Osteoblast (primary cell): Measurements from ENCODE around the gene DBNDD2. TPM values are rescaled to one million over a fixed set of nuclear protein-coding genes. Genes with fewer than 3 reads are reported as not detected.

Experiments
- DNase-seq: peaks from one replicate; pipeline ENCODE4 v3.0.0; 2011; ENCODE audit warnings: low spot score, mixed read lengths; ENCODE audit not compliant: insufficient read length; ENCODE audit errors: missing footprints
- H2AFZ ChIP-seq: 2 replicates; pipeline ENCODE4 v1.6.0; 2011; ENCODE audit warnings: mild to moderate bottlenecking, low read length
- H3K27ac ChIP-seq: 2 replicates; pipeline ENCODE4 v1.5.1; 2011; ENCODE audit warnings: mild to moderate bottlenecking, low read depth, low read length, moderate library complexity
- H3K27me3 ChIP-seq: 2 replicates; pipeline ENCODE4 v1.6.0; 2012; ENCODE audit warnings: mild to moderate bottlenecking, control low read depth, inconsistent platforms, low read length, moderate library complexity; ENCODE audit not compliant: insufficient read depth
- H3K36me3 ChIP-seq: 2 replicates; pipeline ENCODE4 v1.5.1; 2011; ENCODE audit warnings: mild to moderate bottlenecking, low read length, control low read depth, moderate library complexity; ENCODE audit not compliant: insufficient read depth
- H3K4me1 ChIP-seq: 2 replicates; pipeline ENCODE4 v1.5.1; 2011; ENCODE audit warnings: mild to moderate bottlenecking, low read length, control low read depth, moderate library complexity; ENCODE audit not compliant: insufficient read depth
- H3K4me2 ChIP-seq: 2 replicates; pipeline ENCODE4 v1.6.0; 2011; ENCODE audit warnings: mild to moderate bottlenecking, low read length; ENCODE audit not compliant: insufficient read depth
- H3K4me3 ChIP-seq: fragments of 200-600 bp; sonication (generic); 3 replicates; pipeline ENCODE4 v1.5.1; 2012; ENCODE audit warnings: mild to moderate bottlenecking, low read length, inconsistent platforms; ENCODE audit not compliant: insufficient read depth
- H3K79me2 ChIP-seq: 2 replicates; pipeline ENCODE4 v1.6.0; 2012; ENCODE audit warnings: mild to moderate bottlenecking, low read length, control low read depth, inconsistent platforms; ENCODE audit not compliant: insufficient read depth
- H3K9me3 ChIP-seq: 2 replicates; pipeline ENCODE4 v1.5.1; 2011; ENCODE audit warnings: low read depth, low read length, control low read depth
- H4K20me1 ChIP-seq: 2 replicates; pipeline ENCODE4 v1.6.0; 2012; ENCODE audit warnings: mild to moderate bottlenecking, low read length, control low read depth; ENCODE audit not compliant: insufficient read depth
- CTCF ChIP-seq: IDR thresholded peaks from 2 replicates; pipeline ENCODE4 v1.5.1; 2011; ENCODE audit warnings: mild to moderate bottlenecking, low read depth, low read length, moderate library complexity; ENCODE audit errors: extremely low read depth
- total RNA-seq: library from RNA; depleted of rRNA; stranded (reverse); fragments of >200 nt; gene quantifications from 2 replicates; pipeline ENCODE4 v1.2.3, GENCODE V29; 2012

DBNDD2 gene
- total RNA-seq, 1 donor, result 8.7 TPM

- Histone ChIP-seq H4K20me1 (no peaks in the 10 kb centered on the region), H3K4me1 (no peaks in the 10 kb centered on the region), H3K27ac (no peak overlapping the region), H2AFZ (no peak overlapping the region), H3K27me3 (no peaks in the 10 kb centered on the region), H3K4me3 (no peak overlapping the region), H3K36me3 (no peaks in the 10 kb centered on the region), H3K79me2 (no peaks in the 10 kb centered on the region), H3K4me2 (no peak overlapping the region), H3K9me3 (no peaks in the 10 kb centered on the region)
- no peak for DNase-seq
- TF ChIP-seq CTCF, result no peak
Measured at GRCh38 chr20:45394221-45395113, 13.6 kb upstream of the DBNDD2 start.

- Histone ChIP-seq H3K27ac (no peak overlapping the region), H3K79me2 (no peaks in the 10 kb centered on the region), H3K27me3 (no peaks in the 10 kb centered on the region), H3K4me2 (no peak overlapping the region), H3K36me3 (no peaks in the 10 kb centered on the region), H3K4me1 (no peaks in the 10 kb centered on the region), H3K4me3 (no peak overlapping the region), H2AFZ (no peak overlapping the region), H3K9me3 (no peaks in the 10 kb centered on the region), H4K20me1 (no peaks in the 10 kb centered on the region)
- DNase-seq, result no peak
- TF ChIP-seq CTCF, result no peak
Measured at GRCh38 chr20:45395114-45395415, 13.0 kb upstream of the DBNDD2 start.

- no peak overlapping the region for H2AFZ ChIP-seq
- H3K4me3 ChIP-seq, result no peak overlapping the region
- H3K36me3 ChIP-seq, result no peaks in the 10 kb centered on the region
- H3K4me1 ChIP-seq, result no peaks in the 10 kb centered on the region
- no peak for TF ChIP-seq CTCF
- H3K79me2 ChIP-seq, result no peaks in the 10 kb centered on the region
- H4K20me1 ChIP-seq, result no peaks in the 10 kb centered on the region
- no peaks in the 10 kb centered on the region for H3K27me3 ChIP-seq
- DNase-seq, result no peak
- no peaks in the 10 kb centered on the region for H3K9me3 ChIP-seq
- no peak overlapping the region for H3K4me2 ChIP-seq
- no peak overlapping the region for H3K27ac ChIP-seq
Measured at GRCh38 chr20:45399018-45399417, 9.1 kb upstream of the DBNDD2 start.

GRCh38 chr20:45400346-45401031, 7.6 kb upstream of the DBNDD2 start:
- no peak for DNase-seq
- Histone ChIP-seq H3K9me3 (no peaks in the 10 kb centered on the region), H3K27ac (no peak overlapping the region), H4K20me1 (no peaks in the 10 kb centered on the region), H3K4me1 (peaks cover 2% of the 10 kb centered on the region), H3K79me2 (no peaks in the 10 kb centered on the region), H3K27me3 (no peaks in the 10 kb centered on the region), H2AFZ (no peak overlapping the region), H3K4me2 (no peak overlapping the region), H3K4me3 (no peak overlapping the region), H3K36me3 (no peaks in the 10 kb centered on the region)
- no peak for TF ChIP-seq CTCF
